GM12892 (cell line): Measurements from ENCODE around the gene SPATC1L.

Source experiments
- POLR2A ChIP-seq: IDR thresholded peaks from 2 replicates; pipeline ENCODE4 v1.6.1; 2011; ENCODE audit warnings: low read depth, low read length, control low read depth
- POLR2AphosphoS5 ChIP-seq: IDR thresholded peaks from 2 replicates; pipeline ENCODE4 v1.6.1; 2011; ENCODE audit warnings: low read depth, low read length, control low read depth

GRCh38 chr21:46189959-46190490 is 5.8 kb upstream of the SPATC1L start:
- no peak for TF ChIP-seq POLR2A
- no peak for TF ChIP-seq POLR2AphosphoS5
